ENCODE measurements around the gene OR9K2. TPM values are rescaled to one million over a fixed set of nuclear protein-coding genes. Genes with fewer than 3 reads are reported as not detected.
"Not testable (repeated sequence)": the region's sequence is repeated elsewhere in the genome, so short reads cannot be mapped to it uniquely, and the experiment has no call there.

Gene OR9K2, protein sequence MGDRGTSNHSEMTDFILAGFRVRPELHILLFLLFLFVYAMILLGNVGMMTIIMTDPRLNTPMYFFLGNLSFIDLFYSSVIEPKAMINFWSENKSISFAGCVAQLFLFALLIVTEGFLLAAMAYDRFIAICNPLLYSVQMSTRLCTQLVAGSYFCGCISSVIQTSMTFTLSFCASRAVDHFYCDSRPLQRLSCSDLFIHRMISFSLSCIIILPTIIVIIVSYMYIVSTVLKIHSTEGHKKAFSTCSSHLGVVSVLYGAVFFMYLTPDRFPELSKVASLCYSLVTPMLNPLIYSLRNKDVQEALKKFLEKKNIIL
- total RNA-seq (2014; rRNA removed; shearing (Covaris generic)): not detected in 2 replicates

DNA sequence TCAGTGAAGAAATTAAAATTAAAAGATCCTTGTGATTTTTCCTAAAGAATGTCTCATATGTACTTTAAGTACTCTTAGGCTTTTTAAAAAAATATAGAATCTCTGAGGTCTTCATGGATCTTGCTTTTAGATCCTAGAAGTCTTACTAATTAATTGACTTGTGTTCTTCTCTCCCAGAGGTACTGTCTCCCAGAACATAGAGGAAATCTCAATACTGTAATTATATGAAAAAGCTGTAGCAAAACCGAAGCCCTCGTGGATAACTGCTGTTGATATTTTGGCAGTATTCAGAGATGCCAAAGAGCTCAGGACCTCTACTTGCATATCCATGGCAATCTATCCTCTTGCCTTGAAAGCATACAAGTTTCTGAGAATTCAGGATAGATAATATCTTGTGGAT lies at the start of gene OR9K2:
OR9K2 (plus strand) TSS at position 301 of the 400 bp plus-strand sequence. CDS start 3,429 bp downstream, outside the sequence.
- Histone ChIP-seq H3K4me3 (no peak within 1 kb of the TSS), H3K36me3 (no peaks in the 10 kb centered on the region)

DNA sequence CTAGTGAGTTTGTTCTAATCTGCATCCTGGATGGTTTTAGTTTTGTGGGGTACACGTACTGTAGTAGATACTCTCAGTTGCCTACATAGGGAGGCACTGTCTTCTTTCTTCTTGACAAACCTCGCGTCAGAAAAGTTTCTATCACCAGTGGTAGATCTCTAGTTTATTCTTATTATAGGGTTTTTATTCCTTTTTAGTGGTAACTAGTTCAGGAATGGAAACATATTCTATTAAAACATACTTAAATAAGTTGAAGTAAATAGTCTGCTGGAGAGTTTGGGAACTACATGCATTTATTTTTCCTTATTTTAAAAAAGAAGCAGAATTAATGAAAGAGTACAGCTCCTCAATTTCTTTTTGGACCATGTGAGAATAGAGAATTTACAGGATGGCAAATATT lies 33.6 kb upstream of the OR9K2 start:
- Histone ChIP-seq H3K9me3 (replicated peaks) (no peaks in the 10 kb centered on the region), H3K27ac (no peak overlapping the region), H3K4me3 (no peak overlapping the region), H3K4me1 (no peaks in the 10 kb centered on the region), H3K27me3 (0 out of 2 replicates have a peak, but pooled peaks cover 2% of the 10 kb centered on the region), H3K36me3 (no peaks in the 10 kb centered on the region)
- DNase-seq: no peak

More for the DNA sequence above, at the start of gene OR9K2:
- Histone ChIP-seq H3K27me3 (no peaks in the 10 kb centered on the region), H3K9me3 (replicated peaks) (no peaks in the 10 kb centered on the region), H3K27ac (no peak within 1 kb of the TSS), H3K4me1 (no peaks in the 10 kb centered on the region)
- DNase-seq: no peak

DNA sequence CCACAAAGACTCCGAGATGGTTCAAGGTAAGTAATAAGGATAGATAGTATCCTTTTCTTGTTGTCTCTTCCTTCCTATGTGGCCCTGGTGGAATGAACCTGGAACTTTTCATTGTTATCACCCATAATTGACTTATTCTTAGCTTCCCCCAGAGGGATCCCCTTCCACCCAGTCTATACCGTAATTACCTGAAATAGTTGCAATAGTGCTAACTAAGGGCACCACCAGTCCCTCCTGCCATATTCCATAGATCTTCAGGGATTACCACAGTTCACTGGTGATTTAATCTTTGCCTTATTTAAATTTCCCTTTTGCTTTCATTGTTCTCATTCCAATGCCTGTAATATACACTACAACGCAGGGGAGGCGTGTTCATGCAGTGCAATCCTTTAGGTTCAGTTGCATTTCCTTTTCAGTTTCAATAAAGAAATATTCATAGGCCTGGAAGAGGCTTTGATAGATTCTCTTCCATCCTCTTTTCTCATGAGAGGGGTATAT lies 13.8 kb upstream of the OR9K2 start:
- Histone ChIP-seq H3K27ac (no peak overlapping the region), H3K4me1 (no peaks in the 10 kb centered on the region), H3K36me3 (no peaks in the 10 kb centered on the region), H3K9me3 (replicated peaks) (no peaks in the 10 kb centered on the region), H3K27me3 (no peaks in the 10 kb centered on the region), H3K4me3 (no peak overlapping the region)
- DNase-seq: no peak

DNA sequence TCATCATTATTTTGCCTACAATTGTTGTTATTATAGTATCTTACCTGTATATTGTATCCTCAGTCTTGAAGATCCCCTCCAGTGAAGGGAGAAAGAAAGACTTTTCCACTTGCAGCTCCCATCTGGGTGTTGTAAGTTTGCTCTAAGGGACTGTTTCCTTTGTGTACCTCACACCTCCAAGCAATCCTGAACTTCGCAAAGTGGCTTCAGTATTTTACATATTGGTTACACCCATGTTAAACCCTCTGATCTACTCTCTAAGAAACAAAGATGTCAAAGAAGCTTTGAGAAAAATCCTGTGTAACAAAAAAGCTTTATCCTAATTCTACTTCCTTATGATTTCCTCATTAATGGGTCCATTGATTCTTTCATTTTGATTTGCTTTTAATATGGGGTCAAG lies 10.1 kb upstream of the OR9K2 start:
- Histone ChIP-seq H3K36me3 (no peaks in the 10 kb centered on the region), H3K4me1 (no peaks in the 10 kb centered on the region), H3K27me3 (no peaks in the 10 kb centered on the region), H3K4me3 (no peak overlapping the region), H3K9me3 (replicated peaks) (no peaks in the 10 kb centered on the region), H3K27ac (no peak overlapping the region)
- DNase-seq: no peak

DNA sequence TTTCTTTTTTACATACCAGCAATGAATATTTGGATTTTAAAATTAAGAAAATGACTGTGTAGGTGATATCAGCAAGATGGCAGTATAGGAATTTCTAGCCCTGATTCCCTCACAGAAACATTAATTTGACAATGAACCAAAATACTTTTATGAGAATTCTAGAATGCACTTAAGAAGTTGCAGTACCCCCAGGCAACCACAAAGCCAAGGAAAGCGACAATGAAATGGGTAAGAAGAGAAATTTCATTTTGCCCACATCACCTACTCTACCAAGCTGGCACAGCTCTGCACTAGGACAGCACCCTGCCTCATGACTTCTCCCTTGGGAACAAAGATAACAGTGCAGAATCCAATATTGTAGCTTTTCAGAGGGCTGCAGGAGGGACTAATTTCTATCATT lies 6.6 kb downstream of the OR9K2 start:
- no peaks in the 10 kb centered on the region for H3K27me3 ChIP-seq
- no peak overlapping the region for H3K4me3 ChIP-seq

DNA sequence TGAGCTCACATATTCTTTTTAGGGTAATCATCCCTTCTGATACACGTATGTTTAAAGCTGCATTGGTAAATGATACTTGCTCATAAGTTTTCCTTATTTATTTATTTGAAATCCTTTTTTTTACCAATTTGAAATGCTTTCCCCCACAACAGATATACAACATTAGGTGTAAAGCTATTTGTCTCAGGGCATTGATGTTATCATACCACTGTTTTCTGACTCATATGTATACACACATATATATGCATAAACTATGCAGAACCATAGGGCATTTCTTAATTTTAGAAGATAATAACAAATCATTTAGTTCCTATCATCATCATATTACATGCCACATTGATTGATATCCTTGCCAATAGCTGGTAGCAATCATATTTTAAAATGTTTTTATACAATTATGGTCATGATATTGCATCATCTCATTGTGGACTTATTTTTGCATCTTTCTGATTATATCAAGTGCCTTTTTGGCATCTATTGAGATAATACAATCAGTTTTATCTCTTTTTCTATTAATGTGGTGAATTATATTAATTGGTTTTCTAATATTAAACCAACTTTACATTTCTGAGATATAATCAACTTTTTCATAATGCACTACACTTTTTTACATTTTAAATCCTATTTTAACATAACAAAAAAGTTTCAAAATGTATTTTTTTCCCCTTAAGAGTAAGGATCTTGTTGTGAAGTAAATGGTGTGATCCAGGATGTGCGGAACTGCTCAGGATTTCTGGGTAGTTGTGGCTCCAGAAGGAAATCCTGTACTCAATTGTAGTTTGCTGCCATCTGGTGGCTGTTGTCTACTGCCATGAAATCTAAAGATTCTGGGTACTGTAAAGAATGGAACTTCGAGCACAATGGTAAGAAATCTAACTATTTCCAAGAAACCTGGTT lies 16.7 kb downstream of the OR9K2 start:
- DNase-seq: peak; percentile 39 to 74

More for the DNA sequence above, 6.6 kb downstream of the OR9K2 start:
- H3K27ac ChIP-seq: no peak overlapping the region
- DNase-seq: no peak
- no peaks in the 10 kb centered on the region for H3K36me3 ChIP-seq
- H3K9me3 ChIP-seq (replicated peaks): no peaks in the 10 kb centered on the region
- no peaks in the 10 kb centered on the region for H3K4me1 ChIP-seq

DNA sequence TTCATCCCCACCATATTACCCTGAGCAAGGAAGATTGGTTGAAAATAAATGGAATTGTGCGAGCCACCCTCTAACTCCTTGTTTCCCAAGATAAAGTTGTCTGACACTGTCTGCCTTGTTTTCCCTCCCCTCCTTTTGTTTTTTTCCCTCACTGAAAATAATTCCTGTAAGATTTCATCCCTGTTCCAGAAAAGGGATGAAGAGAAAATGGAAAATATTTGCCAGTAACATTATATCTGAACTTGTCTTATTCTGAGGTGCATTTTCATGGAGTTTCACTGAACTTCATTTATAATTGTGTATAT lies 17.3 kb downstream of the OR9K2 start:
- no peak overlapping the region for H3K4me3 ChIP-seq
- no peaks in the 10 kb centered on the region for H3K4me1 ChIP-seq
- H3K9me3 ChIP-seq (replicated peaks): no peaks in the 10 kb centered on the region
- H3K27me3 ChIP-seq: no peaks in the 10 kb centered on the region
- DNase-seq: no peak
- H3K36me3 ChIP-seq: no peaks in the 10 kb centered on the region
- H3K27ac ChIP-seq: no peak overlapping the region

More for the DNA sequence above, 16.7 kb downstream of the OR9K2 start:
- Histone ChIP-seq H3K9me3 (replicated peaks) (no peaks in the 10 kb centered on the region), H3K4me1 (no peaks in the 10 kb centered on the region), H3K36me3 (no peaks in the 10 kb centered on the region), H3K27ac (no peak overlapping the region), H3K27me3 (no peaks in the 10 kb centered on the region), H3K4me3 (no peak overlapping the region)

DNA sequence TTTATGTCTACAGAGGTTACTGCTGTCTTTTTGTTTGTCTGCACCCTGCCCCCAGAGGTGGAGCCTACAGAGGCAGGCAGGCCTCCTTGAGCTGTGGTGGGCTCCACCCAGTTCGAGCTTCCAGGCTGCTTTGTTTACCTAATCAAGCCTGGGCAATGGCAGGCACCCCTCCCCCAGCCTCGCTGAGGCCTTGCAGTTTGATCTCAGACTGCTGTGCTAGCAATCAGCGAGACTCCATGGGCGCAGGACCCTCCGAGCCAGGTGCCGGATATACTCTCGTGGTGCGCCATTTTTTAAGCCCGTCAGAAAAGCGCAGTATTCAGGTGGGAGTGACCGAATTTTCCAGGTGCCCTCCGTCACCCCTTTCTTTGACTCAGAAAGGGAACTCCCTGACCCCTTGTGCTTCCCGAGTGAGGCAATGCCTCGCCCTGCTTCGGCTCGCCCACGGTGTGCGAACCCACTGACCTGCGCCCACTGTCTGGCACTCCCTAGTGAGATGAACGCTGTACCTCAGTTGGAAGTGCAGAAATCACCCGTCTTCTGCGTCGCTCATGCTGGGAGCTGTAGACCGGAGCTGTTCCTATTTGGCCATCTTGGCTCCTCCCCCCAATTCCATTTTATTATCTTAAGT lies 40.9 kb downstream of the OR9K2 start:
- DNase-seq; H3K9me3 ChIP-seq (replicated peaks); H3K4me1 ChIP-seq; H3K4me3 ChIP-seq; H3K27ac ChIP-seq; H3K36me3 ChIP-seq; H3K27me3 ChIP-seq: not testable (repeated sequence)

DNA sequence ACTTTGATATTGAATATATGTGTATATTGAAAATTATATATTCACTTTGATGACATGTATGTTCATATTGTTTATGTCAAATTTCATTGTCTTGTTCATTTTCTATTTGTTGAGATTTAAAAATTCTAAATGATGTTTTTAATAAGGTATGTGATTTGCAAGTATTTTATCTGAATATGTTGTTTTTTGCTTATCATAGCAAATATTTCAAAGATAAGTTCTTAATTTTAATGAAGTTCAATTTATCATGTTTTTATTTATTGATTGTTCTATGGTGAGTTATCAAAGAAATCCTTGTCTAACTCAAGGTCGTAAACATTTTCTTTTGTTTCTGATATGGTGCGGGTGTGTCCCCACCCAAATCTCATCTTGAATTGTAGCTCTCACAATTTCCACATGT lies 45.2 kb downstream of the OR9K2 start:
- H3K4me1 ChIP-seq: no peaks in the 10 kb centered on the region
- no peak overlapping the region for H3K4me3 ChIP-seq
- H3K36me3 ChIP-seq: no peaks in the 10 kb centered on the region
- no peaks in the 10 kb centered on the region for H3K27me3 ChIP-seq
- no peak for DNase-seq
- H3K9me3 ChIP-seq (replicated peaks): no peaks in the 10 kb centered on the region
- no peak overlapping the region for H3K27ac ChIP-seq

DNA sequence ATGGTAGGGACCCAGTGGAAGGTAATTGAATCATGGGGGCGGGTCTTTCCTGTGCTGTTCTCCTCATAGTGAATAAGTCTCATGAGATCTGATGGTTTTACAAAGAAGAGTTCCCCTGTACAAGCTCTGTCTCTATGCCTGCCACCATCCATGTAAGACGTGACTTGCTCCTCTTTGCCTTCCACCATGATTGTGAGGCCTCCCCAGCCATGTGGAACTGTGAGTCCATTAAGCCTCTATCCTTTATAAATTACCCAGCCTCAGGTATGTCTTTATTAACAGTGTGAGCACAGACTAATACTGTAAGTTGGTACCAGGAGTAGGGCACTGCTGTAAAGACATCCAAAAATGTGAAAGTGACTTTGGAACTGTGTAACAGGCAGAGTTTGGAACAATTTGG lies 45.6 kb downstream of the OR9K2 start:
- H3K36me3 ChIP-seq; H3K27me3 ChIP-seq; H3K4me1 ChIP-seq; DNase-seq; H3K9me3 ChIP-seq (replicated peaks); H3K4me3 ChIP-seq; H3K27ac ChIP-seq: not testable (repeated sequence)

DNA sequence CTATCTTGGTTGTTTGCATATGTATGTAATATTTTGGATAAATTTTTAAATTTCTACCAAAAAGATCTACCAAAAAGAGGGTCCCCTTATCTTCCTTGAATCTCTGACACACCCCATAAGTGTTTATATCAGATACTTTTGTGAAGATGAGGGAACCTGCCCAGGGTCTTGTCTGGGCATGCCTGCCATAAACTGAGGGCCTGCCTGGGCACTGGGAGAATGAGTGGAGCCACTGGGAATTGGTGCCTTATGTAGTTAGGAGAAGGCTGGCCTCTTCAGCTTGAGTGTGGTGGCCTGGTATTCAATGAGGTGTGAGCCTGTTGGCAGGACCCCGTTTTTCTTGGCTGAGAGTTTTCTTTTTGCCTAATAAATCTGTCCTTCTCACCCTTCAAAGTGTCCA lies 46.5 kb downstream of the OR9K2 start:
- DNase-seq: no peak
- H3K27ac ChIP-seq: no peak overlapping the region
- no peaks in the 10 kb centered on the region for H3K9me3 ChIP-seq (replicated peaks)
- no peaks in the 10 kb centered on the region for H3K36me3 ChIP-seq
- no peak overlapping the region for H3K4me3 ChIP-seq
- H3K4me1 ChIP-seq: no peaks in the 10 kb centered on the region
- H3K27me3 ChIP-seq: no peaks in the 10 kb centered on the region

DNA sequence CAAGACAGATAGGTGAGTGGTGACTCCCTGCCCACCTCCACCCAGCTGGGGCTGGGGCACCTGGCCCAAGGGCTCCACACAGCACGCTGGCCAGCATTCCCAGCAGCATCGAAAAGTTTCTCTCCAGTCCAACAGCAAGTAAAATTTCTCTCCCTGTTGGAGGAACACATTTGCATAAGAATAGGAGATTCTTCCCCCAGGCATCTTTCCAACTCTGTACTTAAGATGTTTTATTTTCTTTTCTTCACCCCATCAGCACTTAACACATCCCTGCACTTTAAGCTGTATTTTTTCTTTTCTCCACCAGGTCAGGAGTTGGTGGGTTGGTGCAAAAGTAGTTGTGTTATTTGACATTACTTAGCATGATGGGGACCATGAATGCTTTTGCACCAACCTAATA lies 47.2 kb downstream of the OR9K2 start:
- Histone ChIP-seq H3K9me3 (replicated peaks) (no peaks in the 10 kb centered on the region), H3K4me3 (no peak overlapping the region), H3K27me3 (no peaks in the 10 kb centered on the region), H3K4me1 (no peaks in the 10 kb centered on the region), H3K36me3 (no peaks in the 10 kb centered on the region), H3K27ac (no peak overlapping the region)
- no peak for DNase-seq

Data from SJCRH30 (cell line).